Midbrain (tissue), 1 donor: ENCODE data around the gene ZNF839.
A peak's percentile ranks its signal among the peaks of the same experiment; 100 is the strongest.
"Not testable (repeated sequence)": the region's sequence is repeated elsewhere in the genome, so short reads cannot be mapped to it uniquely, and the experiment has no call there.

Source experiments
- DNase-seq: peaks from one replicate; lab custom pipeline; 2025; lab: John Stamatoyannopoulos, UW

The ZNF839 gene

DNA sequence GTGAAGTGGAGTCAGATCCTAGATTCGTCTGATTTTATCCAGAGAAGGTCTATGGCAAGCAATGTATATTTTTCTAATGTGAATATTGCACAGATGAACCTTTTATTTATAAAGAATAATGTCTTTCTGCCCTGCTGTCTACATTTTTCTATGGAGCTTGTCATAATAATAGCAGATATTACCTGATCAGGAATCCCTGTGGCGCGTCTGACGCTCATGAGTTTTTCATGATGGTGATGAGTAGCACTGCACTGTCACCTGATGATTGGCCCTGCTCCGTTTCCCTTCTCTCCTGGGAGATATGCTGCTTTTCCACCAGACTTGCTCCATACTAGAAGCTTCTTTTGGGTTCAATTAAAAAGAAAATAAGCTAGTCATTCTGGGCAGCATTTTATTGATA is 22.7 kb downstream of the ZNF839 start:
- no peak for DNase-seq

DNA sequence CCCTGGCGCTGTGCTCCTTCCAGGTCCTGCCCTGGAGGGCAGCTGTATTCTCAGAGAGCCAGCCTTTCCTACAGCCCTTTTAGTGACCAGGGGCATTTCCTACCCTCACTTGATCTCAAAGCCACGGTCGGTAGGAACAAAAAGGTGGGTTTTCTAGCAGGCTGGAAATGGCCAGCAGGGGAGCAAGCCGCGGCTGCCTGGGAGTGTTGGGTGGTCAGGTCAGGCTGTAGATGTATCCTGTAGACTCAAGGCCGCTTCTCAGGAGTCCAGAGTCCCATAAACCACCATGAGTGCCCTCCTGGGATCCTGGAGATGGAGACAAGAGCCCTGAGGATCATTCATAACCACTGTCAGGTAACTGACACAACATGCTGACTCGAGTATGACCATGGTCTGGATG is 24.5 kb downstream of the ZNF839 start:
- no peak for DNase-seq

DNA sequence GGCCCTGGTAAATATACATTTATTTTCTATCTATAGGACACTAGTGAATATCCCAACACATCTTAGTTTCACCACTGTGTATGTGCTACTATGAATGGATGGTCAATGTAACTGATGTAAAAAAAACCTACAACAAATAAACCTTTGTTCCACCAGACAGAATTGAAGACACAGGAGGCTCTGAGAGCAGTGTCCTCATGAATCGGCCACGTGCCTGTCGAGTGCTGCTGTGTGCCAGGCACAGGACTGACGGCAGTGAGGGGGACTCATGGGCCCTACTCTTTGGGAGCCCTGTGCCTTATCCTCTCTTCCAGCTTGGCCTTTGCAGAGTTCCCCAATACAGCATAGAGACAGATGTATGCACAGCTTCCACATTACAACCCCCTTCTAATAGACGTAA is 24.9 kb downstream of the ZNF839 start:
- DNase-seq, result peak; percentile 92

DNA sequence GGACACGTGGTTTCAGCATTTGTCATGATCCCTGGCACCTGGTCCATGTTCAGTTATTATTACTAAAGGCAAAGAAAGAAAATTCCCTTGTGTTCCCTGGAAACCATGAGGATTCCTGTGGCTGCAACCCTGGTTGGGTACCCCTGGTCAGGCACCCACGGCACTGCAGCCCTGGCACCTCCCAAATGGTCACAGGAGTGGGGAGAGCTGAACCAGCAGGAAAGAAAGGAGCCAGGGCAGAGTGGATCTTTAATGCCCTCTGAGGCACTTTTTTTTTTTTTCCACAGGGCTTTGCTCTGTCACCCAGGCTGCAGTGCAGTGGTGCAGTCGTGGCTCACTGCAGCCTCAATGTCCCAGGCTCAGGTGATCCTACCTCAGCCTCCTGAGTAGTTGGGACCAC is 25.7 kb downstream of the ZNF839 start:
- DNase-seq, result no peak

DNA sequence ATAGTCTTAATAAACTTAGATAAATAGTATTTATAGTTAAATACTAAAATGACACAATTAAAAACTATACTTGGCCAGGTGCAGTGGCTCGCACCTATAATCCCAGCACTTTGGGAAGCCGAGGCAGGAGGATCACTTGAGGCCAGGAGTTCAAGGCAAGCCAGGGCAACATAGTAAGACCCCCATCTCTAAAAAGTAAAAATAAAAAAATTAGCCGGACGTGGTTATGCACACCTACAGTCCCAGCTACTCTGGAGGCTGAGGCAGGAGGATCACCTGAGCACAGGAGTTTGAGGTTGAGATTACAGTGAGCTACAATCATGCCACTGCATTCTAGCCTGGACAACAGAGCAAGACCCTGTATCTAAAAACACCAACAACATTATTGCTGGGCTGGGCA is 27.1 kb downstream of the ZNF839 start:
- no peak for DNase-seq

DNA sequence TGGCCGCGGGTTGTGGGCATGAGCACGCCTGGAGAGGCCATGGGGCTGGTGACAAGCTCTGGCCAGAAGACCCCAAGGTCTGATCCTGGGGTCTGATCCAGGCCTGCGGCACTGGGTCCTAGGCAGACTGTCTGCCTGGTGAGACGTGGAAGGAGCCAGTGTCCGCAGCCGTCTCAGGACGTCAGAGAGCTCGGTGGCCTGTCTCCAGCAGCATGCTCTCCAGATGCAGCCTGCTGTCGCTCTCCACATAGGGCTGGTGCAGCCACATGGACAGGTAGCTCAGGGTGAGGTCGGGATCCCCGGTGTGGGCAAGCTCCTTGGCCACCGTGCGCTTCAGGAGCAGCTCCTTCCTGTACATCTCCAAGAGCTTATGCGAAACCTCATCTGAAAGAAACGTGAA is 28.8 kb downstream of the ZNF839 start:
- no peak for DNase-seq

DNA sequence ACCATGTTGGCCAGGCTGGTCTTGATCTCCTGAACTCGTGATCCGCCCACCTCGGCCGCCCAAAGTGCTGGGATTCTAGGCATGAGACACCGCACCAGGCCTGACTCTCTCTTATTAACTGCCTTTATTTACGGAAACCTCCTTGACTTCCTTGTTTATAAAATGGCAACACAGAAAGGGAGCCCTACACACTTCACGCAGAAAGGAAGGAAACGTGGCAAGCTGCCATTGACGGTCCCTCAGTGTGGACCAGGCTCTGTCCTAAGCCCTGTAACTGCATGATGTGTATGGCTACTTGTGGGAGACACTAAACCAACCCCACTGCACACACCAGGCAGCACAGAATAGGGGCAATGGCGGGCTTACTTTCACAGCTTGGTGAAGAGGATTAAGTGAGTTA is 31.5 kb downstream of the ZNF839 start:
- DNase-seq, result no peak

DNA sequence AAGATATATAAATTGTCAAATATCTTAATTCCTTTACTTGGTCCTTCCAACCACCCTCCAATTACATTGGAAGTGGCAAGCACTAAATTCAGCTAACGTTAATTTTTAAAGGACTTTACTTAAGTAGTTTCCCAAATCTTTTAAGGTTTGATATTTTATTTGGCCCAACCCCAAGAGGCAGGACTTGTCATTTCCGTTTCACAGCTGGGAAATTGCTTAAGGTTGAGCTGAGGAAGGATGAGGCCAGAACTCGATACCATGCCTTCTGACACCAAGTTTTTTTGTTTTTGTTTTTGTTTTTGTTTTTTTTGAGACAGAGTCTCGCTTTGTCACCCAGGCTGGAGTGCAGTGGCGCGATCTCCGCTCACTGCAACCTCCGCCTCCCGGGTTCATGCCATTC is 32.0 kb downstream of the ZNF839 start:
- not testable (repeated sequence) for DNase-seq

DNA sequence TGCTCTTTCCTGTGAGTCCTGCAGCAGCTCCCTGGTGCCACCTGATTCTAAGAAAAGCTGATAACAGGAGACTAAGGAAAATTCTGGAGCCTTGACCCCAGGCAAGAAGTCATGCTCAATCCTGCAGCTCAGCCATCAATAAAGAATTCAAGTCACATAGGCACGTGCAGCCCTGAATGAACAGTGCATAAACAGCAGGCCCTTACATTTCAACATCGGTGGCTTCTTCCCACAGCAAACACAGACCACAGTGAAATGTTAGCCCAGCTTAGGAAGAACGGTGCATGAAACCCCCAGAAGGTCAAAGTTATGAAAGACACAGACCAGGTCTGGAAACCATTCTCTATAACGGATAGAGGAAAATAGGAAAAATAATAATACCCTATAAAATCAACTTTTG is 32.7 kb downstream of the ZNF839 start:
- peak; percentile 19 for DNase-seq

DNA sequence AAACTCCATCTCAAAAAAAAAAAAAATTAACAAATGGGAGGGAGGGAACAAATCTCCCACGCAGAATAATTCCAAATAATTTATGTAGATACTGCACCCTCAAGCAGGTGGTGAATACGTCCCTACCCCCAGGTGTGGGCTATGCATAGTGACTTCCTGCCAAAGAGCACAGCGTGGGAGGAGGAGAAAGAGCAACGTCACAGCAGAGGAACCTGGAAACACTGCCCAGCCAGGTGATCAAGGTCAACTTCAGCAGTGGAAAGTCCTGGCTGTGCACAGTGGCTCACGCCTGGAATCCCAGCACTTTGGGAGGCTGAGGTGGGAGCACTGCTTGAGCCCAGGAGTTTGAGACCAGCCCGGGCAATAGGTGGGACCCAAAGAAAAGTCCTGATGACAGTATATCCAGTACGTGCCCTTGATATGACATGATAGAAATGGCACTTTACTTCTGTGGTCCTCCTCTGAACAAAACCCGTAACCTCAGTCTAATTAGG is 33.6 kb downstream of the ZNF839 start:
- DNase-seq, result no peak

DNA sequence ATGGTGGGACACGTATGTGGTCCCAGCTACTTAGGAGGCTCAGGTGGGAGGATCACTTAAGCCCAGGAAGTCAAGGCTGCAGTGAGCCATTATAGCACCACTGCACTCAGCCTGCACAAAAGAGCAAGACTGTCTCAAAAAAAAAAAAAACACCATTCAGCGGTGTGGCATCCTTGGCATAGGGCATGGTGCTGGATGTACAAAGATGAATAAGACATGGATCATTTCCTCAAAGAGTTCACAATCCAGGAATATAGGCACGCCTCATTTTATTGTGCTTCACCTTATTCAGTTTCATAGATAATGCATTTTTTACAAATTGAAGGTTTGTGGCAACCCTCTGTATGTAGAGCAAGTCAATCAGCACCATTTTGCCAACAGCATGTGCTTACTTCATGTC is 36.7 kb downstream of the ZNF839 start:
- no peak for DNase-seq

DNA sequence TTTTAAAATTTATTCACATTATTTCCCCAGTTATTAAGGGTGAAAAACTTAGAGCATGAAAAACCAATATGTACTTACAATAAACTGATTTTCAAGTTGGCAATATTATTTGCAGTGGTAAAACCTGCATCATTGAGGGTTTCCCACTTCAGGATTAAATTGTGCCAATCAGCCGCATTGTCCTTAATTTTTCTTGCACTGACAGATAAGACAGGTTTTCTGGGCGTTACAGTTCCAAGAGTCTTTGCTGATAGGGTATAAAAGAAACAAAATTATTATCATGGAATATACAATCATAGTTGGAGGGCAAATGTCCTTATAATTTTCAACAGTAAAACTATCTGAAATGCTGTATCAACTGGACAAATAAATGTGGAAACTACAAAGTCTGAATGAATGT is 39.8 kb downstream of the ZNF839 start:
- no peak for DNase-seq

DNA sequence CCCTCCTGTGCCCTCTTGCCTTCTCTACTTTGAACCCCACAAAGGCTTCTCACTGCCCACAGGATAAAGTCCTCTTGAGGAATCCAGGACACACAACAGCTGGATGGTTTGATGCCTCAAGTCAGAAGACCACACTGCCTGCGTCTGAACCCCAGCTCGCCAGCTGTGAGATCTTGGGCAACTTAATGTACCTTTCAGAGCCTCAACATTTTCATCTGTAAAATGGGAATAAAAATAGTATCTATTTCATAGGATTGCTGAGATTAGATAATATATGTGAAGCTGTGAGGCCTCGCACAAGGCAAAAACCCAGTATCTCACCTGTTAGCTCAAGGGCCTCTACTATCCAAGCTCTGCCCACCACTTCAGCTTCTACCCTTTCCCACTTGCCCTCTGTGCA is 40.8 kb downstream of the ZNF839 start:
- DNase-seq, result no peak

DNA sequence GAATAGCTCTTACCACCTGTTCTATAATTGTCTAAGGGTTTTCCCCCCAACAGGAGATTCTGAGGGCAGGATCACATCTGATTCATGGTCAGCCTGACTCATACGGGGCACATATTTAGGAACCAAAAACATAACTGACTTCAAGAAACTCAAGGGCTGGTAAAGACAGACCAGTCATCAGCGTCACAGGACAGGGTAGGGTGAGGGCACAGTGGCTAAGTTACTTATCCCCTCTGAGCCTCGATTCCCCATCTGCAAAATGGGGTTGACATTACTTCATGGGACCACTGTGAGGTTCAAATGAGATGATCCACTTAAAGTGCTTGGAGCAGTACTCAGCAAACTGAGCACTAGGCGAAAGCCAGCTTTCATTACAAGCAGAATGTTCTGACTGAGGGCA is 42.5 kb downstream of the ZNF839 start:
- DNase-seq, result no peak

DNA sequence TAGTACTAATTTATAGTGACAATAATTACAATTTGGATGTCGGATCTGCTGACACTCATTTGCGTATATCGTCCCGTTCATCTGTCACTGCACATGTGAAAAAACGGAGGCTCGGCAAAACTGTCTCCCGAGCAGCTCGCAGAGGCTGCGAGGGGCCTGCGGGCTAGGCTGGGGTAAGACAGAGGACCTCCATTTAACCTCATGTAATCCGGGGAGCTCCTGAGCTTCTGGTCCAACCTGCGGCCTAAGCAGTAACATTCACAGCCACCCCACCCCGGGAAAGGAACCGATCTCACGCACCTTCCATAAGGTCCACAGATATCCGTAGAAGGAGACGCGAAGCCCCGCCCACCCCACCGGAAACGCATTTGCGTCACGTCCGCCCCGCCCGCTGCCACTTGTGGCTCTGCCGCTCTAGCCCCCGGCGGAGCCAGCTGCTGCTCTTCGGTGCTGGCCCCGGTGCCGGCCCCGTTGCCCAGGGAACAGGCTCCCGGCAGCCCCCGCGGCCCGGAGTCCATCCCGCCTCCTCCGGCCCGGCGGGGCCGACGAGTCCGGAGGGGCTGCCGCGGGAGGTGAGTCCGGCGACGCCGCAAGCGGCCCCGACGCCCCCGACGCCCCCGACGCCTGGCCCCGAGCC is 43.1 kb downstream of the ZNF839 start, which contains the start of the genes CINP and TECPR2:
CINP (minus strand) TSS at position 346 of the 637 bp plus-strand sequence; CDS start at position 307, 39 bp downstream.
TECPR2 (plus strand) TSS at position 397 of the 637 bp plus-strand sequence. CDS start 13,781 bp downstream, outside the sequence.
- peak; percentile 98 for DNase-seq

DNA sequence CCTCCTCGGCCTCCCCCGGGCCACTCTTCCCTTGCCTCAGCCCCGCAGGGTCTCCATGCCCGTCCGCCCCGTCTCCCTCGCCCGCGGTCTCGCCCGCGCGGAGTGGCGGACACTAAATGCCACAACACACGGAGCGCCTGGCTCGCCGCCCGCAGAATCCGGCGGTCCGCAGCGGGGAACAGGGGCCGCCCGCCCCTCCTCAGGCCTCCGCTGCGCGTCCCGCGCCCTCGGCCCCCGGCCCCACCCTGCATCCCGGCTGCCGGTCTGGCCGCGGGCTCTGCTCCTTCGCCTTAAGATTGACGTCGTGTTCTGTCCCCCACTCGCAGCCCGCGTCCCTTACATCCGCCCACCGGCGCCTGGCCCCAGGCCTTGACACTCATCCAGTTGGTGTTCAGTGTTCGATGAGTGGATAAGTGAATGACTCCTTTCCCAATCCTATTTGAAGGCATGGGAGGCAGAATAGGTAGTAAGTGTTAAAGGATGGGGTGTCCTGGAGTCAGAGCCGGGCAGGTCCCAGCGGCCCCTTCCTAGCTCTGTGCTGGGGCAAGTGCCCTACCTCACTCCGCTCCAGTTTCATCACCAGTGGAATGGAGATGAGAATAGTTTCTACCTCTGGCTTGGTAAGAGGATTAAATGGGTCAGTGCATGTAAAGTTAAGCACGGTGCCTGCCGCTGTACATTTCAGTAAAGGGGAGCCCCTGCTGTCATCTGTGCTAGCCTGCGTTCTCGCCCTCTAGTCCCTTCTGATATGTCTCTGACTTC is 43.8 kb downstream of the ZNF839 start:
- DNase-seq, result peak; percentile 41

DNA sequence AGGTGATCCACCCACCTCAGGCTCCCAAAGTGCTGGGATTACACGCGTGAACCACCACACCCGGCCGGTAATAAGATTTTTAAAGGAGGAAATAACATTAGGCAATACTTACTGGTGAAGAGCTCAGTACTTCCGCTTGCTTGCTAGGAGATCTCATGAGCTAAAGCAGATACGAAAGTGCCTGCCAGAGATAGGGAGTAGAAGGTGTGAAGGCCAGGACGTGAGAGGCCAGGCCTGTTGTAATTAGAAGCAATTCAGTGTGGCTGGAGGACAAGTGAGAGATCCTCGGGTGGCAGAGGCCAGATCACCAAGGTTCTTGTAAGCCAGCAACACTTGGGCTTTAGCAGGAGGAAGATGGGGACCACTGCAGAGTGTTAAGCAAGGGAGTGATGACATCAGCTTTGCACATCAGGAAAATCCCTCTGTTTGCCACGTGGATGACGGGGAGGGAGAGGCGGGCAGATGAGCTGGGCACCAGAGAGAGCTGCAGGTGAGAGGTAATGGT is 50.8 kb downstream of the ZNF839 start:
- no peak for DNase-seq

DNA sequence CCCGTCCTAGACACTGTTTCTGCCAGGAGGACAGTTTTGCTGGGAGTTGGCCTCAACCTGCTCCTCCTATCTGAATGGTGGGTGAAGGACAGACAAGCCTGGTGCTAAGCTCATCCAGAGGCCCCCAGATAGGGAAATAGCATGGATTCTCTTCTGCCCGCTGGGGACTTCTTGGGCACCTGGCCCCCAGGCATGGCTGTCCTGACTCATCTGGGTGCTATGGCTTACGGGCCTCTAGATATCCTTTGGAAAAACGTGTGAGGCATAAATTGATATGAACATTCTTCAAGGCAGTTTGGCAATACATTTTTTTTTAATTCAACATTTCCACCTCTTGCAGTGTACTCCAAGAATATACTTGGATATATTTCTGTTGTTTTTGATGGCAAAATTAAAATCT is 51.8 kb downstream of the ZNF839 start:
- no peak for DNase-seq

DNA sequence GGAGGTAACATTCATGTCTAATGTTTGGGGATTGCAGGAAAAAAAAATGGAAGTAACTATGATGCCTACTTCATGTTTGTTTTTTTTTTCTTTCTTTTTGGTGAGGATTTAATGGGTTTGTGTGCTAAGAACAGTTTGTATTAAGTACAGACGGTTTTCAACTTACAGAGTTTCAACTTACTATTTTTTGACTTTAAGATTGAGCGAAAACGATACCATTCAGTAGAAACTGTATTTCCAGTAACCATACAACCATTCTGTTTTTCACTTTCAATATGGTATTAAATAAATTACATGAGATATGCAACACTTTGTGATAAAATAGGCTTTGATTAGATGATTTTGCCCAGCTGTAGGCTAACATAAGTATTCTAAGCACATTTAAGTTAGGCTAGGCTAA is 53.6 kb downstream of the ZNF839 start:
- DNase-seq, result no peak

DNA sequence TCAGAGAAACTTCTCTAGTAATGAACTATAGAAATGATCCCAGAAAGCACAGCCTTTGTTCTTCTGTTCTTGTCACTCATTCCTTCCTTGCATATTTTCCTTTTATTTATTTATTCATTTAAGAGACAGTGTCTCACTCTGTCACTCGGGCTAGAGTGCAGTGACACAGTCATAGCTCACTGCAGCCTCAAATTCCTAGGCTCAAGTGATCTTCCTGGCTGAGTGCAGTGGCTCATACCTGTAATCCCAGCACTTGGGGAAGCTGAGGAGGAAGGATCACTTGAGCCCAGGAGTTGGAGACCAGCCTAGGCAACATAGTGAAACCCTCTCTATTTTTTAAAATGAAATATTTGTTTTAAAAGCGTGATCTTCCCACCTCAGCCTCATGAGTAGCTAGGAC is 54.7 kb downstream of the ZNF839 start:
- DNase-seq, result no peak

DNA sequence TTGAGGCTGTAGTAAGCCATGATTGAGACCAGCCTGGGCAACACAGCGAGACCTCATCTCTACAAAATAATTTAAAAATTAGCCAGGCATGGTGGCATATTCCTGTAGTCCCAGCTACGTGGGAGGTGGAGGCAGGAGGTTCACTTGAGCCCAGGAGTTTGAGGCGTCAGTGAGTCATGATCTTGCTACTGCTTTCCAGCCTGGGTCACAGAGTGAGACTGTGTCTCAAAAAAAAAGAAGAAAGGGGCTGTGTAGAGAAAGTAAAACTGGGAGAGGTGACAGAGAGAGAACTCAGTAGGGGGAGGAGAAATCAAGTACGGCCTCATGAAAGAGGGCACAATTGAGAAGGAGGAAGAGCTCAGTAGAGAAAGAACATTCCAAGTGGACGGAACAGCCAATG is 55.6 kb downstream of the ZNF839 start:
- DNase-seq, result no peak

DNA sequence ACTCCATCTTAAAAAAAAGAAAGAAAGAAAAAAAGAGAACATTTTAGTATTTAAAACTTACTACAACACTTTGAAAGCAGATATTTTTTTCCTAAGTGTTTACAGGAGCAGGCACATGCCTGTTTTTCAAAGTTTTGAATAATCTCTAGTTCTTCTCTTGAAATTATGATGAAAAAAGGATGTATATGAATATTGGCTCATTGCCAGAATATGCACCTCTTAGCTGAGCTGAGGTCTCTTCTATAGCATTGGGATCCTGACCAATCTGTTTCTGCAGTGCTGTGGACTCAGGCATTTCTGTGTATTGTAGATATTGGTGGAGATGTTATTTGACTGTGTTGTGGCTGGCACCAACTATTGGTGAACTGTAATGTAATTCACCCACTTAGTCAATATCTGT is 58.1 kb downstream of the ZNF839 start:
- no peak for DNase-seq

DNA sequence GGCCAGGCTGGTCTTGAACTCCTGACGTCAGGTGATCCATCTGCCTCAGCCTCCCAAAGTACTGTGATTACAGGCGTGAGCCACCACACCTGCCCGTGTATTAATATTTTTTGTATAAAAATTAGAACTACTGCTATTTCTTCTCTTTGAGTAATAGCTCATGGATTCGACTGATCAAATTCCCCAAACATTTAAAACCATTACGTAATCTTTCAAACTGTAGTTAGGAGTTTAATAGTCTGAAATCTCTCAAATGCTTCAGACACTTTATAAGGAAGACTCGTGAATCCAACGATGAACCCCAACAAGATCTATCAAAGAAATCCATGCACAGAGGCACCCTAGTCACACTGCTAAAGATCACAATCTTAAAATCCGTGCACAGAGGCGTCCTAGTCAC is 59.3 kb downstream of the ZNF839 start:
- DNase-seq, result no peak
